NCI-H774 (cell line): Measurements from ENCODE around the gene LCMT2.
A peak's percentile ranks its signal among the peaks of the same experiment; 100 is the strongest.
"Not testable (repeated sequence)": the region's sequence is repeated elsewhere in the genome, so short reads cannot be mapped to it uniquely, and the experiment has no call there.

Source experiments
- DNase-seq: peaks from one replicate; lab custom pipeline; 2025; lab: John Stamatoyannopoulos, UW

LCMT2 gene

DNA sequence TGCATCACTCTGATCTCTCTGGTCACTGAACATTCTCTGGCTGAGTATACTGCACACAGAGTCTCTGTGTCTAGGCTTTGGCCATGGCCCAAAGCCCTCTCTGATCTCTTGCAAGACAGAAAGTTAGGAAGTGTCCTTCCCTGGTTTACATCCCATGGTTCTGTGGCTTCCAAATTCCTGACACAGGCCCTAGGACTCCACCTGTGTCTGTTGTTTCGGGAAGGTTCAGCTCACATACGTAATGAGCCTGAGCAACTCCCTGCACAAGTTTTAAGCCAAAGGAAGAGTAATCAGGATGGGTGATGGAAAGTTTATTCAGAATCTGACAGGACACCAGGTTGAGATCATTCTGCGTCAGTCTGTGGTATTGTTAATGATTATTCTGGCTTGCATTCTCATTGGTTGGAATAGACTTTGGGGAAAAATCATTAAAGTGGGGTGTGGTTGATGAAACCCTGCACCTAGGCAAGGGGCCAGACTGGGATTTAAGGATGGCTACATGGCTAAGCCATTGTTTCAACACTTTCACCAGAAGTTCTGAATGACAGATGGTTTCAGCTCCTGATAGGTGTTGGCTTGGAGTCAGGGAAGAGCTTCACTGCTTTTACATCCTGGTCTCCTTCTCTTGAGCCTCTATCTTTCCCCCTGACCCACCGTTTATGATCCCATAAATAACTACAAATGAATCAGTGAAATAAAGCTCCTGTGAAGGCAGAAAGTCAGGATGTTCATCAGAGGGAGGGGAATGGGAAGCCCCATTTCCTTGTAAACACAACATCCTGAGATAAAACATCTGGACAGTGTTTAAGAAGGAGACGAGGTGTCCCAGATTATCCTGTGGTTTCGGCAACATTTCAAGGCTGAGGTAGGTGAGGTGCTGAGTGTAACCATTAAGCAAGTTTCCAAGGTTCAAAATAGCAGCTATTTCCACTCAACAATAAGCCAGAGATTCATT is 14.1 kb downstream of the LCMT2 start:
- no peak for DNase-seq

DNA sequence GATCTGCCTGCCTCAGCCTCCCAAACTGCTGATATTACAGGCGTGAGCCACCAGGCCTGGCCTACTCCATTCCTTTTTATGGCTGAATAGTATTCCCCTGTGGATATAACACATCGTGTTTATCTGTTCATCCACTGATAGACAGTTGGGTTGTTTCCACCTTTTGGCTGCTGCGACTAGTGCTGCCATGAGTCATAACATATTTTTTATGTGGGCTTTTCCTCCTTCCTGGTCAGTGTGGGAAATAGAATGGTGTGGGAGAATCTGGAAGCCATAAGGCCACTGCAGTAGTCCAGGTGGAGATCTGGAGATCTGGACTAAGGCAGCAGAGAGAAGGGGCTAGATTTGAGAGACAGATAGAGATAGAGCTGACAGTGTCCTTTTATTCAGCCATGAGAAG is 16.2 kb downstream of the LCMT2 start:
- no peak for DNase-seq

DNA sequence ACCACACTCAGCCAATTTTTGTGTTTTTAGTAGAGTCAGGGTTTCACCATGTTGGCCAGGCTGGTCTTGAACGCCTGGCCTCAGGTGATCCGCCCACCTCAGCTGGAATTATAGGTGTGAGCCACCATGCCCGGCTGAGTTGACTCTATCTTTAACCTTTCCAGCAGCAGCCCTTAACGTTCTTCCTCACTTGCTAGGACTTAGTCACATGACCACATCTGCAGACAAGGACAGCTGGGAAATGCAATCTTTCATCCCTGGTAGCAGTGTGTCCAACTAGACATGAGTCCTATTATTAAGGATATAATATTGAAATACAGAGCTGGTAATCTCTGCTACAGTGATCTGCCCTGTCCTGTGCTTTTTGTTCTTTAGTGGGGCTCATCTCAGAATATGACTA is 18.0 kb downstream of the LCMT2 start:
- DNase-seq = no peak

DNA sequence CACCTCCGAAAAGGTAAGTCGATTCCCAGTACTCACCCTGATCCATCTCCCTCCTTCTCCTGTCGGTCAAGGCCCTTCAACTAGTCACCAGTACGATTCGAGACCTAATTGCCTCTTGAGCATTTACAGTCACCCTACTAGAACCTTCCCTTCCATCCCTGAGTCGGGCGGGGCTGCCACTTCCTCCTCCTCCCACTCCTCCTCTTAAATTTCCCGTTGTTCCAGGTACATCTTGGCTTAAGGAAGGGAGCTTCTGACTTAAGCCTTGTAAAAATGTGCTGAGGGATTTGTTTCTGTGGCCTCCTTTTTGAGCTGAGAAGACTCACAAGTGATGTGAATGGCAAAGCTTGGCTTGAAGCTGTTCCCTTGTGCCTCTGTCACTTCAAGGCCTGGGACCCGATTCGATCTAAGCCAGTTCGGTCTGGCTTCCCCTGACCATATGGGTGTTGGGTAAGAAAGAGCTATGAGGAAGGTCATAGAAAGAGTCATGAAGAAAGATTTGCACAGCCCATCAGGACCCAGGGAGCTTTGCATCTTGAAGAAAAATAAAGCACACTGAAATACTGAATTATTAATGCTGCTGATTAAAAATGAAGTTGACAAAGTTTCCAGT is 28.1 kb downstream of the LCMT2 start, which contains the start of gene TGM7:
TSS of gene TGM7 (minus strand) at position 51 of the 613 bp plus-strand sequence.
- DNase-seq = no peak

- DNase-seq = no peak
Measured at GRCh38 chr15:43299884-43300283, 30.5 kb downstream of the LCMT2 start.

- peak; percentile 69 for DNase-seq
Measured at GRCh38 chr15:43299411-43299810, 31.0 kb downstream of the LCMT2 start.

DNA sequence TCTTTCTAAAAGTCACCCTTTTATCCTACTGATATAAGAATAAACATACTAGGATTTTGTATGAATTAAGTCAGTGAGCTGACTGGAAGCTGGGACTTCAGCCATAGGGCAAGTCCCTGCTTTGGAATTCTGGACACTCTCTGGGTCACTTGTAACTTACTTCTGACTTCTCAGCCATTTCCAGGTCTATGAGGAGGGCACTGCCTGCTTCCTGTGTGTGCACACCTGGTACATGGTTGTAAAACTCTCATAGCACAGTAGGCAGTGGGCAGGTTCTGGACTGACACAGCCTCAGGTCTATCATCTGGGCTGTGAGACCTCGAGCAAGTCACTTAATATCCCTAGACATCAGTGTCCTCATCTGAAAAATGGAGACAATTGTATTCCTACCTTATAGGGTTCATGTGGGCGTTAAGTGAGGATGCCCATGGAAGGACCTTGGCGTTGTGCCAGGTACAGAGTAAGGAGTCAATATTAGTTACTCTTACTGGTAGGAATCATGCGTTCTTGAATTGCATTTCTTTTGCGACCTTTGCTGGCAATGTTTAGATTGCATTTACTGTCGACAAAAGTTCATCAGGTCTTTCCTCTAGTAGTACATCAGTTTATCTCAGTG is 36.2 kb downstream of the LCMT2 start:
- no peak for DNase-seq

DNA sequence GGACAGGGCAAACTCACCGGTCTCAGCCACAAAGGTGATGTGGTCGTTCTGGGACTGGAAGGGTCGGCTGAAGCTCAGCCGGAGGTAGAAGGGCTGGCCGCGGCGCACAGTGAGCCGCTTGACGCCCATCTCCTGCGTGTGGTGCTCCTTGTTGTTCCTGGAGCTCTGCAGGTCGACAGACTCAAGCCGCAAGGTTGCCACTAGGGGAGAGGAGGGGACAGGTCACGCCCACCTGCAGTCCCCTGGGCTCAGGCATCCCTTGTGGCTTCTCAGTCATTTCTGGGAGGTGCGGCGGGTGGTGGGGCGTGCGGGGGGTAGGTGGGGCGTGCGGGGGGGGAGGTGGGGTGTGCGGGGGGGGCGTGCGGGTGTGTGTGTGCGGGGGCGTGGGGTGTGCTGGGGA is 36.9 kb downstream of the LCMT2 start:
- DNase-seq = no peak

DNA sequence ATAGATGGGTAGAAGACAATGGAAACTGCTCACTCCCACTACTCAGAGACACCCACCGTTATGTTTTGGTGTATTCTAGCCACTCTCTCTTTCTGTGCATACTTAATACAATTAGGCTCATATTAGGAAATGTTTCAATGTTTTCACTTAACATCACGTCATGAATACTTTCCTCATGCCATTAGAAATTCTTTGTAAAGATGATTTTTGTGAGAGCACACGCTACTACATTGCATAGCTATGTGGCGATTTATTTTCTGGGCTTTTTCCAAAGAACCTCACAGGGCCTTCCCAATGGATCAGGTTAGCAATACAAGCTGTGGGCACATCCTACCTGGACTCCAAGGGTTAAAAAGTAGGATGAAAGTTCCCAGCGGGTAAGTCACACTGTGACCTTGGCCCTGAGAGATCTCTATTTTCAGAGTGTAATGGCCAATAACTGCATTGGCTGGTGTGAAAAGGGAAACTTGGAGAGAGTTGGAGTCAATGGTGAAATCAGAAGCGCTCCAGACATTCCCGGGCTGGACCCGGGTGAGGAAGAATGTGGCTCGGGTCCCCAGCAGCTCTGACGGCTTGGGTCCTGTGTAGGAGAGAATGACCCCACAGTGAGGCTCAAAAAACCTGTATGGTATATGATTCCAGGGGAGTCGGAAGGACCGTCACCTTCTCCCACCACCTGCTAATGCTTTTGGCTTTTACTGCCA is 37.8 kb downstream of the LCMT2 start:
- no peak for DNase-seq

- DNase-seq = not testable (repeated sequence)
Measured at GRCh38 chr15:43289656-43290055, 40.7 kb downstream of the LCMT2 start.

- no peak for DNase-seq
Measured at GRCh38 chr15:43287254-43287653, 43.1 kb downstream of the LCMT2 start.

GRCh38 chr15:43286074-43286473 is 44.3 kb downstream of the LCMT2 start:
- no peak for DNase-seq

DNA sequence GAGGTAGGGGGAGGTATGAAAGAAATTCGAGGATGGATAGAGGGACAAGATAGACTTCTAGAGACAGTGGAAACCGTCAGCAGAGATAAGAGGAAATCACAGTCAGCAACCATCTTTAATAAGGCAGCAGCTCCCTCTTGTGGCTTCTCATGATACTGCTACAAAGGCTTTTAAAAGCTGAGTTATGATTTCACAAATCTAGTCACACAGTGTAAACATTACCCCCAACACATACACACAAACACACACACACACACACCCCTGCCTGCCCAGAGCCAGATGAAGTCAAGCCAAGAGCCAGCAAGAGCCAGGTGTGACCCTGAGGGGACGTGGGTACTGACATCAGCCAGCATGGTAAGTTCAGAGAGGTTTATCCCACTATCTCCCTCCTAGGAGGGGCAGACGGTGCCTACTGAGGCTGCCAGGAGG is 44.8 kb downstream of the LCMT2 start:
- DNase-seq = peak; percentile 66

- no peak for DNase-seq
Measured at GRCh38 chr15:43283526-43283925, 46.8 kb downstream of the LCMT2 start.

DNA sequence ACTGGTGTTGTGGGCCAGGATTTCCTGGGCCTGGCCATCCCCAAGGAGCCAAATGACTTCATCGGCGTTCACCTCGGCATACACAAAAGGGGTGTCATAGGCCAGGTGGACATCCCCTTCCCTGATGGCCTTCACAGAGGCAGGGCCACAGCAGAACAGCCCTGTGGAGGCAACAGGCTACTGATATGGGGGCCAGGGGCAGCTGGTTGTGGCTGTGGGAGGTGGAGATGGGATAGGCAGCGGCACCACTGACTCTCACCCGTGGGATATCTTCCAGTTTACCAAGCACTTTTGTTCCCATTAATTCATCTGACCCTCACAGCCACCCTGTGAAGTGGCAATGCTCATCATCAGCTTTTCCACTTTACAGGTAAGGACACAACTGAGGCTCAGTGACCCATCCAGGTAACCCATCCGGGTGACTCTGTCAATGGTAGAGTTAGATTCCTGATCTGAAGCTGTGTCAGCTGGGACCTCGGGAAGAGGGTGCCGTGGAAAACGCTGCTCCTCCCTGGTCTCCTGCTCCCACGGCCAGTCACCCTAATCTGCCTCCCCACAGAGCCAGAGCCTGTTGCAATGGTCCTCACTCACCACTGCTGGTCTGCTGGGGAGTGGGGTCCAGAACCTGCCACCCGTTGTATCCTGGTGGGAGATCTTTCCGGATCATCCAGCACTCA is 48.3 kb downstream of the LCMT2 start:
- DNase-seq = no peak

DNA sequence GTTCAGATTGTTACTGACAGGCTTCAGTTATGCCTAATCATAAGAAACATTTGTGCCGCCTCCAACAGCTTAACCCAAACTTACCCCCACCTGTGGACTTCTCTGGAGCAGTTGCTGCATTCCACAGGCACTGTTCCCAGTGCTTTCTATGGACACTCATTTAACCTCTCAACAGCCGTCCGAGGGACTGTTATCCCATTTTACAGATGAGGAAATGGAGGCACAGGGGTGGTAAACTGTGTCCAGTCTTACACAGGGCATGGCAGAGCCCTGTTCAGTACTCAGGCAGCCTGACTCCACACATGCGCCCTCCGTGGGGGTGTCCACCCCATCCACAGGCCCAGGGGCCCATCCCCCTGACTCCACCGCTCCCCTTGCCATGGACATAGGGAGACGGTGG is 49.4 kb downstream of the LCMT2 start:
- DNase-seq = no peak

GRCh38 chr15:43279496-43279895 is 50.9 kb downstream of the LCMT2 start:
- no peak for DNase-seq

- DNase-seq = no peak
Measured at GRCh38 chr15:43278869-43279268, 51.5 kb downstream of the LCMT2 start.

DNA sequence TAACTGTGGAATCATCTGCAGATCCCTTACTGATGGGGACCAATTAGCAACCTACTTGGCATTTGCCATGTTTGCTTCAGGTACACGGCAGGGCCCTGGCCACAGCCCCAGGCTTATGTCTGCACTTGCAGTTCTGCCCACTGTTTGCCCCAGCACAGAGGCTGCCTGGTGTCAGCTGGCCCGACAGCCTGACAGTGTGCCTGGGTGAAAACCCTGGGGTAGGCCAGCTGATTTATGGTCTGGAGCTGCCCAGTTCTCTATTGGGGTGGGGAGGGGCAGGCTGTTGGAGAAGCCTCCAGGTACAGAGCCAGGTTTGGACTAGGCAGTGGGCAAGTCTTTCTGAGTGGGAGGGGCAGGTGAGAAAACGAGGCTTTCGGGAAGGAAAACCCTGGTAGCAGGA is 52.5 kb downstream of the LCMT2 start:
- no peak for DNase-seq

- DNase-seq = no peak
Measured at GRCh38 chr15:43277231-43277823, 53.0 kb downstream of the LCMT2 start.

DNA sequence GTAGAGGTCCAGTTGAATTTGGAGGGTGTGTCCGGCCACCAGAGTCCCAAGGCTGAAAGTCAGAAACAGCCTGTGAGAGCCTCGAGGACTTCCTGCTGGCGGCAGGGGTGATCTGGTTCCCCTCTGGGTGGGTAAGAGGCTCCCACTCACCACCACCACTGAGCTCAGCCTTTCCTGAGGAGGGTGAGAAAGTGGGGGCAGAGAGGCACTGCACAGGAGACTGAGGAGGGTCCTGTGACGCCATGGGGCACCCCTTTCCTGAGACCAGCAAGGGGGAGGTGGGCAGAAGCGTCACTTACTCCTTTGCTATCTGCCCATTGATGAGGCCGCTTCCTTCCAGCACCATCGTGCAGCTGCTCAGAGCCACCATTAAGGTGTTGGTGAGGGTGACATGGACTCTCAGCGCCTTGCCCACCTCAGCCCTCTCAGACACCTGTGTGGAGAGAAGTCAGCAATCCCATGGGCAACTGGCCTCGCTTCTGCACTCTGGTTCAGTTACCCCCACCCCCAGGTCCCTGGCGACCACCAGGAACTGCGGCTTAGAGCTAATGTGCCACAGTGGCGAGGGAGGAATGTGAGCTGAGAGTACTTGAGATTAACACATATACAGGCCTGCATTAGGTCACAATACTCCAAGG is 53.7 kb downstream of the LCMT2 start:
- DNase-seq = no peak
